Gastrocnemius medialis (tissue), 4 donors: ENCODE measurements around the gene FICD. TPM values are rescaled to one million over a fixed set of nuclear protein-coding genes. Genes with fewer than 3 reads are reported as not detected.
"Not testable (repeated sequence)": the region's sequence is repeated elsewhere in the genome, so short reads cannot be mapped to it uniquely, and the experiment has no call there.

ENCODE experiments used
- ATAC-seq, 2 donors: fragments of 150-250 bp; one replicate each; pipeline ENCODE4 v1.9.1; 2016
- DNase-seq, 2 donors: peaks; one replicate each; pipeline ENCODE4 v3.0.0-alpha.2; 2019
- H3K27ac ChIP-seq, 4 donors: fragments of 200-600 bp; sonication (generic); 1 replicate in 1 of 4; 2 replicates in 3 of 4; pipeline ENCODE4 v1.5.1; 2016 to 2018; ENCODE audit warnings: mild to moderate bottlenecking in 2 of 4, moderate library complexity in 1 of 4
- H3K27me3 ChIP-seq, 3 donors: fragments of 200-600 bp; sonication (generic) in 2 of 3; 1 replicate in 1 of 3; 2 replicates in 2 of 3; pipeline versions ENCODE4 v1.5.1 to v1.6.0; 2016 to 2019; ENCODE audit warnings: mild to moderate bottlenecking in 1 of 3, moderate library complexity in 1 of 3
- H3K36me3 ChIP-seq, 2 donors: fragments of 200-600 bp; sonication (generic) in 1 of 2; one replicate each; pipeline ENCODE4 v1.5.1; 2017 to 2018
- H3K4me1 ChIP-seq, 2 donors: fragments of 200-600 bp; sonication (generic) in 1 of 2; one replicate each; pipeline ENCODE4 v1.5.1; 2016 to 2017; ENCODE audit warnings: mild to moderate bottlenecking in 2 of 2
- H3K4me3 ChIP-seq, 4 donors: fragments of 200-600 bp; sonication (generic) in 3 of 4; 1 replicate in 1 of 4; 2 replicates in 3 of 4; pipeline ENCODE4 v1.5.1; 2016 to 2019; ENCODE audit warnings: mild to moderate bottlenecking in 2 of 4
- H3K9me3 ChIP-seq, 3 donors: fragments of 200-600 bp; sonication (generic) in 2 of 3; 1 replicate in 1 of 3; 2 replicates in 2 of 3; pipeline ENCODE4 v1.5.1; 2016 to 2019
- POLR2A ChIP-seq, 2 donors: fragments of 450-650 bp; IDR thresholded peaks; one replicate each; pipeline ENCODE4 v1.6.1; 2017; ENCODE audit warnings: antibody characterized with exemption in 2 of 2, mild to moderate bottlenecking in 2 of 2, moderate library complexity in 2 of 2
- in situ Hi-C, 4 donors: fragments of 200-750 bp; cut with MboI; loops; one replicate each; pipeline versions ENCODE4 v1.15.0 to v1.8.0; 2017; ENCODE audit warnings: low sequenced_read_pairs in 4 of 4
- intact Hi-C: fragments of 100-400 bp; cut with DNase I; formaldehyde crosslinking; loops from one replicate; pipeline ENCODE4 v1.15.1; 2023; ENCODE audit warnings: low total_unique reads
- total RNA-seq, 4 donors: library from RNA; depleted of rRNA; stranded (reverse); fragments of >200 nt; gene quantifications; one replicate each; pipeline versions ENCODE4 v1.1.0 to v1.2.3, GENCODE V29; 2016
- TF ChIP-seq, protein P1 (sequence below), 5 experiments: fragments of 450-650 bp in 3 of 5; fragments of 200-600 bp in 2 of 5; sonication (generic) in 2 of 5; IDR thresholded peaks in 4 of 5; conservative IDR thresholded peaks in 1 of 5; 1 replicate in 4 of 5; 2 replicates in 1 of 5; pipeline ENCODE4 v1.5.1; 2016 to 2019; ENCODE audit warnings: antibody characterized with exemption in 5 of 5, mild to moderate bottlenecking in 3 of 5, moderate library complexity in 3 of 5

FICD gene
- total RNA-seq, 4 donors from 2014 or later = 3.1 to 4.6 (median 3.6) TPM

DNA sequence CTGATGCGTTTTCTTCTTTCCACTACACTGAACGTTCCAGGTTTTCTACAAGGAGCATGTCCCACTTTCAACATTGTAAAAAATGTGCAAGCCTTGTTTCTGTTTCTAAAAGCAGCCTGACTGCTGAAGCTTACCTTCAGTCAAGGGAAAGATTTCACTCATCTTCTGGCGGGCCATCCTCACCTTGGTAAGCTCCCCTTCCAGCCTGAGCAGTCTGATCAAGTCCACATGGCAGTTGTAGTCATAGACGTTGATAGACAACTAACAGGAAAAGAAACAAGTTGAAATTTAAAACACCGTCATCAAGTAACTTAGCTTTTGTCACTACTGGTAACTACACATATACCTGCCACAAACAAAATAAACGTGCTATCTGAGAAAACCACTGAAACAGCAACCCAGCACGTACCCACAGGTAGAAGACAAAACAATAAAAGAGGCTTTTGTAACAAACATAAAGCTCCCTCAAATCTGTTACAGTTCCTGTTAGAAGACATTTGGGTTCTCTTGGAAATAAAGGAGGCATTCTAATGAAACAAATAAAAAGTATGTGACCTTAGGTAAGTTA, 34.0 kb downstream of the FICD start:
- H3K36me3 ChIP-seq = peaks cover 0 to 42% of the 10 kb centered on the region in 2 donors
- H3K9me3 ChIP-seq = no peaks in the 10 kb centered on the region
- TF ChIP-seq POLR2A (IDR thresholded peaks at IDR 0.05) = no peak
- TF ChIP-seq, protein P1, sequence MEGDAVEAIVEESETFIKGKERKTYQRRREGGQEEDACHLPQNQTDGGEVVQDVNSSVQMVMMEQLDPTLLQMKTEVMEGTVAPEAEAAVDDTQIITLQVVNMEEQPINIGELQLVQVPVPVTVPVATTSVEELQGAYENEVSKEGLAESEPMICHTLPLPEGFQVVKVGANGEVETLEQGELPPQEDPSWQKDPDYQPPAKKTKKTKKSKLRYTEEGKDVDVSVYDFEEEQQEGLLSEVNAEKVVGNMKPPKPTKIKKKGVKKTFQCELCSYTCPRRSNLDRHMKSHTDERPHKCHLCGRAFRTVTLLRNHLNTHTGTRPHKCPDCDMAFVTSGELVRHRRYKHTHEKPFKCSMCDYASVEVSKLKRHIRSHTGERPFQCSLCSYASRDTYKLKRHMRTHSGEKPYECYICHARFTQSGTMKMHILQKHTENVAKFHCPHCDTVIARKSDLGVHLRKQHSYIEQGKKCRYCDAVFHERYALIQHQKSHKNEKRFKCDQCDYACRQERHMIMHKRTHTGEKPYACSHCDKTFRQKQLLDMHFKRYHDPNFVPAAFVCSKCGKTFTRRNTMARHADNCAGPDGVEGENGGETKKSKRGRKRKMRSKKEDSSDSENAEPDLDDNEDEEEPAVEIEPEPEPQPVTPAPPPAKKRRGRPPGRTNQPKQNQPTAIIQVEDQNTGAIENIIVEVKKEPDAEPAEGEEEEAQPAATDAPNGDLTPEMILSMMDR (IDR thresholded peaks at IDR 0.05 in 4 of 5, conservative IDR thresholded peaks at IDR 0.05 in 1 of 5) = no peak
- H3K4me1 ChIP-seq = peaks cover 5 to 8% of the 10 kb centered on the region in 2 donors
- DNase-seq (no peak), ATAC-seq (no peak)
- H3K27ac ChIP-seq = no peak overlapping the region
- H3K4me3 ChIP-seq = no peak overlapping the region
- no peaks in the 10 kb centered on the region for H3K27me3 ChIP-seq
- in situ Hi-C loops = no loop called here
- intact Hi-C loops = no loop called here

DNA sequence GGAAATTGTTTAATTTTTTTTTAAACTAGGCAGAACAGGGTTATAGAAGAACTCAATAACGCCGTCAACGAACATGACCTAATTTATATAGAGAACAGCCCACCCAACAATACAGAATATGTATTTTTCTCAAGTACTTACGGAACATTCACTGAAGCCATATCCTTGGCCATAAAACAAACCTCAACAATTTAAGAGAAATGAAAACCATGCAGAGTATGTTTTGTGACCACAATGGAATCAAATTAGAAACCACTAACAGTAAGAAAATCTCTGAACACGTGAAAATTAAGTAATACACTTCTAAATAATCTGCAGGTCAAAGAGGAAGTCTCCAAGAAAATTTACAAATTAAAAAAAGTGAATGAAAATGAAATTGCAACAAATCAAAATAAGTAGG, 36.5 kb downstream of the FICD start:
- intact Hi-C loops (no loop called here), in situ Hi-C loops (loop anchor here in 3 of 4 donors (25.0 kb wide), 1 partner anchor 536 kb away; the partner anchor contains the start of genes ALKBH2 (in 3 of the 3) and UNG (in 3 of the 3))
- DNase-seq = no peak
- Histone ChIP-seq H3K27ac (no peak overlapping the region), H3K27me3 (no peaks in the 10 kb centered on the region), H3K9me3 (no peaks in the 10 kb centered on the region), H3K36me3 (peaks cover 0 to 19% of the 10 kb centered on the region in 2 donors), H3K4me3 (no peak overlapping the region), H3K4me1 (peaks cover 14 to 30% of the 10 kb centered on the region in 2 donors)
- TF ChIP-seq POLR2A (IDR thresholded peaks at IDR 0.05) = no peak
- TF ChIP-seq, protein P1 (IDR thresholded peaks at IDR 0.05 in 4 of 5, conservative IDR thresholded peaks at IDR 0.05 in 1 of 5) = no peak
- no peak for ATAC-seq

DNA sequence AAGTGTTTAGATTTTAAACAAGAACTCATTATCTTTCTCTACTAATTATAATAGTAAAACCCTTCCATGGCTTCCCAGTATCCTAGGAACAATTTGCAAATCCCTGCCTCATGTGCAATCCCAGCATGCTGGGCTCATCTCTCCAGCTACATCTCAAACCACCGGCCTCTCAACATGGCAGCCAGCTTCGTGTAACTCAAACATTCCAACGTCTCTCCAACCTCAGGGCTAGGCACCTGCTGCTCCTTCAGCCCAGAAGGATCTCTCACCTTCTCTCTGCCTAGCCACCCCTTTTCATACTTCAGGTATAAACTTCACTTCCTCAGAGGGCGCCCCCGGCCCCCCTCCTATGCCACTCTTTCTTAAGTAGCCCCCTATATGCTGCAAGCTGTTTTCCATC, 38.7 kb downstream of the FICD start:
- ATAC-seq (no peak), DNase-seq (no peak)
- Histone ChIP-seq H3K36me3 (peaks cover 0 to 5% of the 10 kb centered on the region in 2 donors), H3K27ac (no peak overlapping the region), H3K4me3 (no peak overlapping the region), H3K27me3 (no peaks in the 10 kb centered on the region), H3K9me3 (no peaks in the 10 kb centered on the region), H3K4me1 (peaks cover 30 to 51% of the 10 kb centered on the region in 2 donors)
- TF ChIP-seq, protein P1 (IDR thresholded peaks at IDR 0.05 in 4 of 5, conservative IDR thresholded peaks at IDR 0.05 in 1 of 5) = no peak
- no peak for TF ChIP-seq POLR2A (IDR thresholded peaks at IDR 0.05)
- intact Hi-C loops = no loop called here
- in situ Hi-C loops = loop anchor here in 3 of 4 donors (25.0 kb wide), 1 partner anchor 534 kb away; the partner anchor contains the start of genes ALKBH2 (in 3 of the 3) and UNG (in 3 of the 3)

DNA sequence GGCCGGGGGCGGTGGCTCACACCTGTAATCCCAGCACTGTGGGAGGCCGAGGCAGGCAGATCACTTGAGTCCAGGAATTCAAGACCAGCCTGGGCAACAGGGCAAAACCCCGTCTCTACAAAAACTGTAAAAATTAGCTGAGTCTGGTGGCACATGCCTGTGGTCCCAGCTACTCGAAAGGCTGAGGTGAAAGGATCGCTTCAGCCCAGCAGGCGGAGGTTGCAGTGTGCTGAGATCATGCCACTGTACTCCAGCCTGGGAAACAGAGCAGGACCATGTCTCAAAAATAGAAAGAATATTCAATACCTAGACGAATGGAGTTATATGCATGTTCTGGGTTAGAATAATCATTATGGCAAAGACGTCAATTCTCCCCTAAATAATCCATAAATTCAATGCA, 40.3 kb downstream of the FICD start:
- in situ Hi-C loops = loop anchor here in 3 of 4 donors (25.0 kb wide), 1 partner anchor 532 kb away; the partner anchor contains the start of genes ALKBH2 (in 3 of the 3) and UNG (in 3 of the 3)
- DNase-seq, H3K27ac ChIP-seq, intact Hi-C loops, H3K9me3 ChIP-seq, H3K4me3 ChIP-seq, H3K36me3 ChIP-seq, H3K27me3 ChIP-seq, ATAC-seq: not testable (repeated sequence)
- peaks cover 43 to 65% of the 10 kb centered on the region in 2 donors for H3K4me1 ChIP-seq

DNA sequence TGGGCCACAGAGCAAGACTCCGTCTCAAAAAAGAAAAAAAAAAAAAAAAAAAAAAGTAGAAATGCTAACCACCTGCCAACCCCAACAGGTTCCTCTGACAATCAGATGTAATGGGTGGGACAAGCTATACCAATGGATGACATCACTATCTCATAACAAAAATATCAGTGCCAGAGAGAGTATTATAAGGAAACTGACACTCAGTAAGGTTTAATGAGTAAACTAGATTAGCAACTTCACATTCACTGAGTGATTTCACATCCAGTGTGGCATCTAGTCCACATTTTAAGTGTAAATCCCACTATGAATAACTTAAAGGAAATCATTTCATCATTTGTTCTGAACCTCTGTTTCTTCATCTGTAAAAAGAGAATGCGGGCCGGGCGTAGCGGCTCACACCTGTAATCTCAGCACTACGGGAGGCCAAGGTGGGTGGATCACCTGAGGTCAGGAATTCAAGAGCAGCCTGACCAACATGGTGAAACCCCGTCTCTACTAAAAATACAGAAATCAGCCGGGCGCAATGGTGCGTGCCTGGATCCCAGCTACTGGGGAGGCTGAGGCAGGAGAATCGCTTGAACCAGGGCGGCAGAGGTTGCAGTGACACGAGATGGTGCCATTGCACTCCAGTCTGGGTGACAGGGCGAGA, 44.1 kb downstream of the FICD start:
- in situ Hi-C loops (loop anchor here in 3 of 4 donors (25.0 kb wide), 1 partner anchor 528 kb away; the partner anchor contains the start of genes ALKBH2 (in 3 of the 3) and UNG (in 3 of the 3)), intact Hi-C loops (no loop called here)
- TF ChIP-seq, protein P1 (IDR thresholded peaks at IDR 0.05 in 4 of 5, conservative IDR thresholded peaks at IDR 0.05 in 1 of 5) = no peak
- no peak for TF ChIP-seq POLR2A (IDR thresholded peaks at IDR 0.05)
- H3K4me1 ChIP-seq = peaks cover 52 to 65% of the 10 kb centered on the region in 2 donors
- ATAC-seq (no peak), DNase-seq (no peak)
- H3K9me3 ChIP-seq = no peaks in the 10 kb centered on the region
- H3K27ac ChIP-seq = no peak overlapping the region
- peak overlapping the region in 1 of 4 donors; percentile 100 for H3K4me3 ChIP-seq
- H3K36me3 ChIP-seq = peaks cover 0 to 7% of the 10 kb centered on the region in 2 donors
- H3K27me3 ChIP-seq = no peaks in the 10 kb centered on the region
